Urinary bladder (tissue), 4 donors: ENCODE data around the gene IFT80. TPM values are rescaled to one million over a fixed set of nuclear protein-coding genes. Genes with fewer than 3 reads are reported as not detected.

ENCODE experiments used
- DNase-seq: peaks from one replicate; pipeline ENCODE4 v3.0.0-alpha.2; 2015; ENCODE audit errors: extremely low spot score
- H3K27ac ChIP-seq: one replicate; pipeline ENCODE4 v1.5.1; 2013; ENCODE audit warnings: low read depth, mild to moderate bottlenecking, moderate library complexity
- H3K36me3 ChIP-seq: one replicate; pipeline ENCODE4 v1.6.1; 2013; ENCODE audit warnings: mild to moderate bottlenecking, moderate library complexity; ENCODE audit not compliant: insufficient read depth
- H3K4me1 ChIP-seq: one replicate; pipeline ENCODE4 v1.6.1; 2013; ENCODE audit warnings: mild to moderate bottlenecking, moderate library complexity; ENCODE audit not compliant: insufficient read depth
- H3K4me3 ChIP-seq: one replicate; pipeline ENCODE4 v1.5.1; 2013; ENCODE audit warnings: low read depth, low read length
- WGBS: extraction: QIAGEN DNeasy Blood & Tissue Kit; methylation state at CpG from one replicate; pipeline ENCODE4 v1.1.7; 2013; 5-methylcytosine and 5-hydroxymethylcytosine counted together
- polyA plus RNA-seq: library from polyadenylated mRNA; stranded (reverse); fragments of 200-250 nt; gene quantifications from one replicate; pipeline ENCODE4 v1.2.3, GENCODE V29; 2013
- total RNA-seq: library from RNA; depleted of rRNA; stranded (reverse); fragments of >200 nt; gene quantifications from one replicate; pipeline ENCODE4 v1.2.3, GENCODE V29; 2014
- donor health status: healthy with polysubstance abuse.
- donor health status: healthy.

The IFT80 gene
- total and polyA plus RNA-seq, 2 donors, result 13.1 to 83.6 TPM

DNA sequence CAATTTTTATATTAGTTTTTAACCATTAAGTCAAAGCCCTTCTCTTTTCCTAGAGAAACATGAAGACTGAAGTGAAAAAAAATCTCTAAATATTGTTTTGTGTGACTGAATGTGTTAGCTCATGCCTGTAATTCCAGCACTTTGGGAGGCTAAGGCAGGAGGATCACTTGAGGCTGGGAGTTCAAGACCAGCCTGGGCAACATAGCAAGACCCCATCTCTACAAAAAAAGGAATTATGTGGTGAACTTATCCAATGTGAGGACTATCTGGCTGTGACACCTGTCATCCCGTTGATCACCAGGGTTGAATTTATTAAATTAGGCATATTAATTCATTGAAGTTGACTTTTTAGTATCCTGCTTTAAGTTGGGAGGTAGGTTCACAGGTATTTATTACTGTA, 13.5 kb upstream of the IFT80 start:
- H3K27ac ChIP-seq, result no peak overlapping the region
- WGBS, result 47% methylated on average over 1 of the region's 1 CpG

DNA sequence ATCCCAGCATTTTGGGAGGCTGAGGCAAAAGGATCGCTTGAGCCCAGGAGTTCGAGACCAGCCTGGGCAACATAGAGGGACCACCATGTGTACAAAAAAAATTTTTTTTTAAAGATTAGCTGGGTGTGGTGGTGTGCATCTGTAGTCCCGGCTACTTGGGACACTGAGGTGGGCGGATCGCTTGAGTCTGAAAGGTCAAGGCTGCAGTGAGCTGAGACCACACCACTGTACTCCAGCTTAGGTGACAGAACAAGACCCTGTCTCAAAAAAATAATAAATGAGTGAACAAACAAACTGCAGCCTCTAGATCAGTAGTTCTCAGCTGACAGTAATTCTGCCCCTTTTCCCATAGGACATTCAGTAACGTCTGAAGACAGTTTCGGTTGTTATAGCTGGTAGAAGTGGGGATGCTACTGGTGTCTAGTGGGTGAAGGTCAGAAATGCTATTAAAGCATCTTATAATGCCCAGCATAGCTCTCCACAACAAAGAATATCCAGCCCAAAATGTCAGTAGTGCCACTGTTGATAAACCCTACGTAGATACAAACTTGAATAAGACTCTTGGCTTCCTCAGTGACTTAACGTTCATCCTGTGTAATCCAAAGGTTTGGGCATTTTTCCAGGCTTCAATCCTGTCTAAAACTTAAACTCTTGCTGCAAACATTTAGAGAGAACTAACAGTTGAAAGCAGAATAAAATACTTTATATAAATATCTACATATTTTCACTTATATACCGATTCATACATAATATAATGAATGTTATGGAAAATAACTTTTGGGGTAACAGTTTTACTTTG, 11.0 kb upstream of the IFT80 start:
- 71% methylated on average over 10 of the region's 10 CpGs for WGBS
- Histone ChIP-seq H3K27ac (no peak overlapping the region), H3K36me3 (no peaks in the 10 kb centered on the region), H3K4me1 (peaks cover 1% of the 10 kb centered on the region), H3K4me3 (no peak overlapping the region)
- DNase-seq, result no peak

More for the DNA sequence above, 13.5 kb upstream of the IFT80 start:
- H3K4me1 ChIP-seq, result peaks cover 1% of the 10 kb centered on the region
- no peak overlapping the region for H3K4me3 ChIP-seq
- DNase-seq, result no peak
- no peaks in the 10 kb centered on the region for H3K36me3 ChIP-seq

DNA sequence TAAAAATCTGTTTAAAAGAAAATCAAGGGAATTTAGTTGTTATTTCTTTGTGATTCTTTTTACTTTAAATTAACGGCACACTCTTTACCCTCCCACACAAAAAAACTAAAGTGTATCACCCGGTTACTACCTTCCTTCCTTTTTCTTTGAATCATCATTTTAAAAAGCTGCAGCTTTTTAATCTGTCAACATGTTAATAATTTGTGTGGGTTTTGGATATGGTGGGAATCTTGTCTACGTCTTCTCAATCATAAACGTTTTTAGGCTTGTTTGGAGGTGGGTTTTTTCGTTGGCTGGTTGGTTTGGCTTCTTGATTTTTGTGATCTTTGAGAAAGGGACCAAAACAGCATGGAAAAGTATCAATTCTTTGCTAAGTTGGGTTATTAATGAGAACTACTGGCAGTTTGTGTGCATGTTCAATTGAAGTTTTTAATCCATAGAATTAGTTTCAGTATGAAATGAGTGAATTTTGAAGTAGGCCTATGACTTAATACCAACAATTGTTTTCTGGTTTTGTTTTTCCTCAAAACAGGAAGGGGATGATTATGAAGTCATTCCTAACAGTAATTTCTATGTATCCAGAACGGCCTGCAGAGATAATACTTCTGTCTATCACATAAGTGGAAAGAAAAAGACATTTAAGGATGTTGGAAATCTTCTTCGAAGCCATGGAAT, 4.9 kb upstream of the IFT80 start:
- DNase-seq, result no peak
- WGBS, result 38% methylated on average over 7 of the region's 7 CpGs
- no peak overlapping the region for H3K4me3 ChIP-seq

DNA sequence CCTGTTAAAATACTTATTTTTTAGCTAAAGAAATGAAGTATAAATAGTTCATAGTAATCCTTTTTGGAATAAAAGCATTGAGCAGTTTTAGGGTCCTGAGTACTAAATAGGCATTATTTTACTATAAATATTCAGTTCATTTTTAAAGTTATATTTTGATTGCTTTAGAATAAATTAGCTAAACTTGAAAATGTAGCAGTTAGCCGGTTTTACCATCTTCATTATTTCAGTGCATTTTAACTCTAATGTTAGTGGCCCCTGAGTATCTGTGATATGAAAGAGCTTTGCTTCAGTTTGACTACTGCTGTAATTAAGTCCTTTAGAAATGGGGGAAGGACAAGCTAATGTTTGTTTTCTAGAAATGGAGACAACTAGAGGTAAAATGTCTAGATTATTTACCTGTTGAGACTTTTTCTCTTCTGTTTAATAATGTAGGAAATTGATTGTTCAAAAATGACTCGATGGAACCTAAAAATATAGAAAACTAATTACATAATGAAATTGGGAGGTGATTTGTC, 4.1 kb upstream of the IFT80 start:
- no peak overlapping the region for H3K4me3 ChIP-seq
- no peaks in the 10 kb centered on the region for H3K4me1 ChIP-seq

More for the DNA sequence above, 4.9 kb upstream of the IFT80 start:
- no peaks in the 10 kb centered on the region for H3K36me3 ChIP-seq
- H3K27ac ChIP-seq, result no peak overlapping the region
- H3K4me1 ChIP-seq, result peaks cover 1% of the 10 kb centered on the region

DNA sequence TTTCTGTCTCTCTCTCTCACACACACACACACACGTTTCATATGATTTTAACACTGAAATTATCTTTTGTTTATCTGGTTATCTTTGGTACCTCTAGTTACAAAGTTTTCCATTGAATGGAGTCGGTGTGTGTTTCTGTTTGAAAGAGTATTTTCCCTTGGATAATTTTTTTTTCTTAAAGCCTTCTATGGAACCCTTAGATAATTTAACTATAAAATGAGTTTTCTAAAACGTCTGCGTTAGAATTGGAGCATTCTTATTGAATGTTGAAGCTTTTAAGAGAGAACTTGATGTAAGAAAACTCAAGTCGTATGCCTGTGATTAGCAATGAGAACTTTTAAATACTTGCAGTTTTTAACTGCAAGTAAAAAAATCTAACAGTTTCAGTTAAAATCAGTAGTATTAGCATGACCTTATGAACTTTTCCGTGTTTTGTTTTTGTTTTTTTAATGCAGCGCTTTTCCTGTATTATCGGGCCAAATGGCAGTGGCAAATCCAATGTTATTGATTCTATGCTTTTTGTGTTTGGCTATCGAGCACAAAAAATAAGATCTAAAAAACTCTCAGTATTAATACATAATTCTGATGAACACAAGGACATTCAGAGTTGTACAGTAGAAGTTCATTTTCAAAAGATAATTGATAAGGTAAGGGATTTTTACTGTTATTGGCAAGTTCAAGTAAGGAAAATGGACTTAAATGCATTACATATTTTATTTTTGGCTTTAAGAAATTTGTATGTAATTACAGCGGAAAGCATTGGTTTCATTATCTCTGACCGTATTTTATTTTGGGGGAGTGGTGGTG, 3.4 kb upstream of the IFT80 start:
- H3K36me3 ChIP-seq, result no peaks in the 10 kb centered on the region
- no peaks in the 10 kb centered on the region for H3K4me1 ChIP-seq
- no peak for DNase-seq
- H3K4me3 ChIP-seq, result no peak overlapping the region
- WGBS, result 23% methylated on average over 11 of the region's 11 CpGs
- H3K27ac ChIP-seq, result no peak overlapping the region

More for the DNA sequence above, 4.1 kb upstream of the IFT80 start:
- WGBS, result 43% methylated on average over 2 of the region's 2 CpGs
- no peaks in the 10 kb centered on the region for H3K36me3 ChIP-seq
- no peak for DNase-seq
- no peak overlapping the region for H3K27ac ChIP-seq

DNA sequence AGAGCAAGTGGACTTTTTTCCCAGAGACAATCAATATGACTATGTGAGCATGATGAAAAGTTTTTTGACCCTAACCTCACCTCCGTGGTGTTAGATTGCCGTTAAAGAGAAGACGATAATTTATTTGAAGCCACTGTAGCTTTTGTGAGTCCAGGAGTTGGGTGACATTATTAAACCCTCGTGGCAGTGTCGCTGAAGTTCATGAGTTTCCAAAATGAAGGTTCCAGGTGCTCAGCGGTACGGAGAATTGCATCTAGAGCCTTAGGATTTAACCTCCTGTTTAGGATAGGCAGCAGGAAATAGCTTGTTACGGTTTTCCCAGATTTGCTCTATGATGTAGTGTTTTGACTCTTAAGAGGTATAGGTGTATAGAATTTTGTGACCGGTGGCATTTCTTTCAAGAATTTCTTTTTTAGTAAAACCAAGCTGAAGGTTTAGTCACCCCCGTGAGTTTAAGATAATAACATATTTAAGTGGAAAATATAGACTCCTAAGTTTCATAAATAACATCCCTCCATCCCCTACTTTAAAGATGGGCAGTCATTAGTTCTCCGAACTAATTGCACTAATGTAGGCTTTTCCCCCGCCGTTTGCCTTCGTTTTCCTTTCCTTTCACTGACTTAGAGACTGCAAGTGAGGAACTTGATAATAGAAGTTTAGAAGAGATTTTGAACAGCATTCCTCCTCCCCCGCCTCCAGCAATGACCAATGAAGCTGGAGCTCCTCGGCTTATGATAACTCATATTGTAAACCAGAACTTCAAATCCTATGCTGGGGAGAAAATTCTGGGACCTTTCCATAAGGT, 2.5 kb upstream of the IFT80 start:
- WGBS, result 5% methylated on average over 16 of the region's 16 CpGs
- Histone ChIP-seq H3K27ac (no peak overlapping the region), H3K4me1 (no peaks in the 10 kb centered on the region), H3K4me3 (peak overlapping the region; percentile 65), H3K36me3 (no peaks in the 10 kb centered on the region)
- no peak for DNase-seq

DNA sequence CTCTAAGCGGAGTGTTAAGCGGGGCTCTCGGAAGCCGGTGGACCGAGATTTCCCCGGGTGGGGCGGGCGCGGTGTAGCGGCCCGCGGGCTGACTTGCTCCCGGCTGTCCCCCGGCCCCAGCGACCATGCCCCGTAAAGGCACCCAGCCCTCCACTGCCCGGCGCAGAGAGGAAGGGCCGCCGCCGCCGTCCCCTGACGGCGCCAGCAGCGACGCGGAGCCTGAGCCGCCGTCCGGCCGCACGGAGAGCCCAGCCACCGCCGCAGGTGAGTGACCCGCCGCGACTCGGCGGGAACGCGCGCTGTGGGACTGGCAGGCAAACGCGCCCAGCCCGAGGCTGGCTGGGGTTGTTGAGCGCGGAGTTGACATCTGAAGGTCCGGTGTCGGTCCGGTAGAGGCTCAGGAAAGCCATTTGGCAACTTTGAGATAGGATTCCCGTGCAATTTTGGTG, 1.7 kb upstream of the IFT80 start:
- H3K4me3 ChIP-seq, result peak overlapping the region; percentile 65
- H3K27ac ChIP-seq, result peak overlapping the region; percentile 74
- DNase-seq, result no peak
- whole genome bisulfite sequencing, result under 1% methylated on average over 51 of the region's 51 CpGs
- no peaks in the 10 kb centered on the region for H3K4me1 ChIP-seq
- no peaks in the 10 kb centered on the region for H3K36me3 ChIP-seq

DNA sequence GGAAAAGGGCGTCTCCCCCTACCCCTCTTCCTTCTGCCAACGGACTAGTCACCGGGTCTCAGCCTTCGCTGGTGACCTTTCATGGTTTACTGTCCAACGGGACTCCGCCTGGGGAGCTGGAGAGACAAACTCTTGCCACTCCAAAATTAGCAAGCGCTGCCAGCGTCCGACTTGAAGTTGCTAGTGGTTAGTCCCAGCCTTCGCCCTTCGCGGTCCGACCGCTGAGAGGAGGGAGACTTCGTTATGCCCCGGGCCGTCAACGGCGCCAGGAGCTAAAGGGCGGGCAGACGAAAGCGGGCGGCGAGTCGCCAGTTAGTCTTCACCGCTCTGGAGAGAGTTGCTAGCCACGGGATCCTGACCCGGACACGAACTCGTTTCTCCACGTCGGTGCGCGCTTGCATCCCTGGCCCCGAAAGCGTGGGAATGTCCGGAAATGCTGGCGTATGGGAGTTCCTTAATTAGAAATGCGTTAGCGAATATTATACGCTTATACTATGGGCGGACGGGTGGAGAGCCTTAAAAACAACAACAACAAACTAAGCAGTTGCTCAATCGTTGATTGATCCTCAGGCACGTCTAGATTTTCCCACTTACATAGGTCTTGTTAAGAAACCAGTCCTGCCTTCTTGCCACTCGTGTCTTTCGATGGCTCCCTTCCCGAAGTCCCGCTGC, 1.1 kb upstream of the IFT80 start:
- no peak for DNase-seq

DNA sequence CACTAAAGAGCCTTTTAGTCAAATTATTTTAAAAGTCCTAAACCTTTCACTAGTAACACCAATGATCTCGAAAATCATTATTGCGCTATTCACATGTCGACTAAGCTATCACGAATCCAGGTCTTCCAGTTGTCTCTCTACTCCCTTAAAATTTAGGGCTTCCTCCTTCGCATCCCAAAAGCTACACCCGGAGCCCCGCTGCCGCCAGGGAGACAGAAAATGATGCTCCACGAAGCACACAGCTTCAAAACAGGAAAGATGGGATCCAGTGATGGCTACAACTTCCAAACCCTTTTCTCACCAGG, 253 bp downstream of the IFT80 start:
- H3K36me3 ChIP-seq, result no peaks in the 10 kb centered on the region
- peak overlapping the region; percentile 82 for H3K4me3 ChIP-seq
- H3K4me1 ChIP-seq, result no peaks in the 10 kb centered on the region
- no peak for DNase-seq
- H3K27ac ChIP-seq, result peak overlapping the region; percentile 74
- 0% methylated on average over 9 of the region's 9 CpGs for WGBS

More for the DNA sequence above, 1.1 kb upstream of the IFT80 start:
- Histone ChIP-seq H3K27ac (peak overlapping the region; percentile 74), H3K4me3 (peak overlapping the region; percentile 65), H3K36me3 (no peaks in the 10 kb centered on the region), H3K4me1 (no peaks in the 10 kb centered on the region)
- under 1% methylated on average over 49 of the region's 49 CpGs for WGBS

DNA sequence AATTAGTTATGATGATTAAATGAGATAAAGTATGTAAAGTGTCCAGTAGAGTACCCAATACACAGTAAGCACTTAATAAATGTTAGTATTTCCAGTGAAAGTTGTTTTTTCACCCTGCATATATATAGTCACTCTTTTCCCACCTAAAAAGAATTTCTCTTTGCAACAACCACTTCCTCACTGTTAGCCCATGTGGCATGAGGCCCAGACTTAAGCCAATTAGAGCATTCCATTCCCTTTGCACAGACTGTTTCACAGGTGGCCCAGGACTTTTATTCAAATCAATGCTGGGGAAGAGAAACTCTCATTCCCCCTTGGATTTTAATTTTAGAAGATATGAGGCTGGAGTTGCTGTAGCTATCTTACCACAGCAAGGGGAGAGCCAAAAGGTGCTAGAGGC, 3.7 kb downstream of the IFT80 start:
- Histone ChIP-seq H3K27ac (no peak overlapping the region), H3K4me1 (no peaks in the 10 kb centered on the region), H3K4me3 (no peak overlapping the region), H3K36me3 (no peaks in the 10 kb centered on the region)
- no peak for DNase-seq

DNA sequence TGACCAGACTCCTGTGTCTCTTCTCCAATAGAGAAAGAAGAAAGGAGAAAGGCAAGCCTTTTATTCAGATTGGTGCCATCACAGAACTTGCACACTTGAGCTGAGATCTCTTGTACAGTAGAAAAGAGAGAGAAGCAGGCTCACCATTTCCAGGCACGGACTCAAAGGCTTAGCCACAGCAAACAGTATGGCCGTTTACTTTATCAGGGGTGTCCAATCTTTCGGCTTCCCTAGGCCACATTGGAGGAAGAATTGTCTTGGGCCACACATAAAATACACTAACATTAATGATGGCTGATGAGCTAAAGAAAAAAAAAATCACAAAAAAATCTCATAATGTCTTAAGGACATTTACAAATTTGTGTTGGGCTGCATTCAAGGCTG, 5.0 kb downstream of the IFT80 start:
- Histone ChIP-seq H3K27ac (no peak overlapping the region), H3K4me3 (no peak overlapping the region), H3K36me3 (no peaks in the 10 kb centered on the region), H3K4me1 (no peaks in the 10 kb centered on the region)
- no peak for DNase-seq
- 96% methylated on average over 3 of the region's 3 CpGs for WGBS

DNA sequence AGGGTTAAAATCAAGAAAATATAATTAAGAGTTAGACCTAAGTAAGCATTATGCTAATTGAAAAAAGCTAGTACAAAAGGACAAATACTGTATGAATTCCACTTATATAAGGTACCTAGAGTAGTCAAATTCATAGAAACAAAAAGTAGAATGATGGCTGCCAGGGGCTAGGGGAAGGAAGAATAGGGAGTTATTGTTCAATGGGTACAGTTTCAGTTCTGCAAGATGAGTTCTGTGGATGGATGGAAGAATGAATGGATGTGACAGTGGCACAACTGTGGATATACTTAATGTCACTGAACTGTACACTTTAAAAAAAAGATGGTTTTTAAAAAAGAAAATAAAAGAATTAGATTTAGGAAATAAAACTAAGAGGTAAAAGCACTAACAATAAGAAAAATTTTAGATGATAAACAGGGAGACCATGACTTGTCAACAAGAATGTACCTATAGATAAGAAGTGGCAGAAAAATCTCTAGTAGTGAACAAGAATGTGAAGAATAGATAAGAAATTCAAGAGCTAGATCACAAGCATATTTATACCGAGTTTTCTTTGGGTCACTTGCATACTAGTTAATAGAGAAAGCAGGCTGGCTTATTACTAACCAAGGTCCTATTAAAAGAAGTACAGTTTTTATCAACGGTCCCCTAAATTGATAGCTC, 5.5 kb downstream of the IFT80 start:
- 80% methylated on average over 2 of the region's 2 CpGs for WGBS
- Histone ChIP-seq H3K4me1 (no peaks in the 10 kb centered on the region), H3K27ac (no peak overlapping the region), H3K36me3 (no peaks in the 10 kb centered on the region), H3K4me3 (no peak overlapping the region)
- no peak for DNase-seq
